ENCODE results near the gene GPATCH3.

GPATCH3 gene

GRCh38 chr1:26946270-26946669 is 46.0 kb upstream of the GPATCH3 start:
- H2AFZ ChIP-seq (ENCODE audit: low read length), result no peak overlapping the region
- no peaks in the 10 kb centered on the region for H3K9me3 ChIP-seq (ENCODE audit: insufficient read depth, low read depth, low read length)
- H3K4me3 ChIP-seq (ENCODE audit: low read length, poor library complexity, severe bottlenecking), result no peak overlapping the region
- H3K9me2 ChIP-seq (replicated peaks; ENCODE audit: low read depth, low read length), result no peaks in the 10 kb centered on the region
- no peaks in the 10 kb centered on the region for H3K27me3 ChIP-seq (ENCODE audit: insufficient read depth, low read length, poor library complexity, severe bottlenecking)
- H3K79me2 ChIP-seq (ENCODE audit: insufficient read depth, low read length), result no peaks in the 10 kb centered on the region
- TF ChIP-seq EZH2phosphoT487 (IDR thresholded peaks at IDR 0.05; ENCODE audit: borderline replicate concordance), result no peak
- TF ChIP-seq, protein P1, sequence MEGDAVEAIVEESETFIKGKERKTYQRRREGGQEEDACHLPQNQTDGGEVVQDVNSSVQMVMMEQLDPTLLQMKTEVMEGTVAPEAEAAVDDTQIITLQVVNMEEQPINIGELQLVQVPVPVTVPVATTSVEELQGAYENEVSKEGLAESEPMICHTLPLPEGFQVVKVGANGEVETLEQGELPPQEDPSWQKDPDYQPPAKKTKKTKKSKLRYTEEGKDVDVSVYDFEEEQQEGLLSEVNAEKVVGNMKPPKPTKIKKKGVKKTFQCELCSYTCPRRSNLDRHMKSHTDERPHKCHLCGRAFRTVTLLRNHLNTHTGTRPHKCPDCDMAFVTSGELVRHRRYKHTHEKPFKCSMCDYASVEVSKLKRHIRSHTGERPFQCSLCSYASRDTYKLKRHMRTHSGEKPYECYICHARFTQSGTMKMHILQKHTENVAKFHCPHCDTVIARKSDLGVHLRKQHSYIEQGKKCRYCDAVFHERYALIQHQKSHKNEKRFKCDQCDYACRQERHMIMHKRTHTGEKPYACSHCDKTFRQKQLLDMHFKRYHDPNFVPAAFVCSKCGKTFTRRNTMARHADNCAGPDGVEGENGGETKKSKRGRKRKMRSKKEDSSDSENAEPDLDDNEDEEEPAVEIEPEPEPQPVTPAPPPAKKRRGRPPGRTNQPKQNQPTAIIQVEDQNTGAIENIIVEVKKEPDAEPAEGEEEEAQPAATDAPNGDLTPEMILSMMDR (conservative IDR thresholded peaks at IDR 0.05; ENCODE audit: low read length), result no peak
- H3K4me1 ChIP-seq (ENCODE audit: insufficient read depth, low read length, poor library complexity, severe bottlenecking), result no peaks in the 10 kb centered on the region
- no peak overlapping the region for H3K4me2 ChIP-seq (ENCODE audit: low read depth, low read length, poor library complexity, severe bottlenecking)
- no peak overlapping the region for H3K9ac ChIP-seq (ENCODE audit: low read depth, low read length, poor library complexity, severe bottlenecking)
- peaks cover 53% of the 10 kb centered on the region; the same call in 1 of the 2 replicates for H3K36me3 ChIP-seq (ENCODE audit: insufficient read depth, low read length)
- H4K20me1 ChIP-seq (ENCODE audit: insufficient read depth, low read length, poor library complexity, severe bottlenecking), result no peaks in the 10 kb centered on the region
- no peaks in the 10 kb centered on the region for H3F3A ChIP-seq (ENCODE audit: low read depth)

DNA sequence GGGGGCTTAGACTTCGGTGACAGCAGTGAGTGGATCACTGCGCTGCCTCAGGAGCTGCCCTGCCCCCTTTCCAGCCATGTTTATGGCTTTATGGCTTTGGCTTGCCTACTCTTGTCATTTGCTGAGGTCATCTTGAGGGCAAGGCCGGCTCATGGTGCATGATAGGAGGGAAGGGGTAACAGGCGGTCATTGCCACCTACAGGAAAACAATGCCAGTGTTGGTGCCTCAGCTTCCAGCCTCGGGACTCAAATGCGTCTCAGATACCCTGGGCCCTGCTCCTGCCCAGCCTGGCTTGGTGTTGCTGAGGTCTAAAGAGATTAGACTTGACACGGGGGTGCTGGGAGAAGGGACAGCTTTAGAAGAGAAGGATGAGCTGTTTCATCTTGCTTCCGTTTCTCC is 45.5 kb upstream of the GPATCH3 start:
- no peaks in the 10 kb centered on the region for H3K9me3 ChIP-seq (ENCODE audit: insufficient read depth, low read depth, low read length)
- H2AFZ ChIP-seq (ENCODE audit: low read length), result no peak overlapping the region
- H3K9me2 ChIP-seq (replicated peaks; ENCODE audit: low read depth, low read length), result no peaks in the 10 kb centered on the region
- no peaks in the 10 kb centered on the region for H3F3A ChIP-seq (ENCODE audit: low read depth)
- H3K4me1 ChIP-seq (ENCODE audit: insufficient read depth, low read length, poor library complexity, severe bottlenecking), result no peaks in the 10 kb centered on the region
- no peak overlapping the region for H3K4me3 ChIP-seq (ENCODE audit: low read length, poor library complexity, severe bottlenecking)
- H3K9ac ChIP-seq (ENCODE audit: low read depth, low read length, poor library complexity, severe bottlenecking), result no peak overlapping the region
- H3K4me2 ChIP-seq (ENCODE audit: low read depth, low read length, poor library complexity, severe bottlenecking), result no peak overlapping the region
- H4K20me1 ChIP-seq (ENCODE audit: insufficient read depth, low read length, poor library complexity, severe bottlenecking), result no peaks in the 10 kb centered on the region
- peaks cover 56% of the 10 kb centered on the region; the same call in 1 of the 2 replicates for H3K36me3 ChIP-seq (ENCODE audit: insufficient read depth, low read length)
- no peaks in the 10 kb centered on the region for H3K27me3 ChIP-seq (ENCODE audit: insufficient read depth, low read length, poor library complexity, severe bottlenecking)
- H3K79me2 ChIP-seq (ENCODE audit: insufficient read depth, low read length), result no peaks in the 10 kb centered on the region
- no peak for TF ChIP-seq EZH2phosphoT487 (IDR thresholded peaks at IDR 0.05; ENCODE audit: borderline replicate concordance)
- TF ChIP-seq, protein P1 (conservative IDR thresholded peaks at IDR 0.05; ENCODE audit: low read length), result no peak

GRCh38 chr1:26945138-26945537 is 44.9 kb upstream of the GPATCH3 start:
- H3K4me1 ChIP-seq (ENCODE audit: insufficient read depth, low read length, poor library complexity, severe bottlenecking), result no peaks in the 10 kb centered on the region
- H3K4me3 ChIP-seq (ENCODE audit: low read length, poor library complexity, severe bottlenecking), result no peak overlapping the region
- H3K36me3 ChIP-seq (ENCODE audit: insufficient read depth, low read length), result peaks cover 56% of the 10 kb centered on the region; the same call in 1 of the 2 replicates
- TF ChIP-seq, protein P1 (conservative IDR thresholded peaks at IDR 0.05; ENCODE audit: low read length), result no peak
- TF ChIP-seq EZH2phosphoT487 (IDR thresholded peaks at IDR 0.05; ENCODE audit: borderline replicate concordance), result no peak
- no peak overlapping the region for H2AFZ ChIP-seq (ENCODE audit: low read length)
- no peaks in the 10 kb centered on the region for H3K9me2 ChIP-seq (replicated peaks; ENCODE audit: low read depth, low read length)
- H3K4me2 ChIP-seq (ENCODE audit: low read depth, low read length, poor library complexity, severe bottlenecking), result no peak overlapping the region
- no peaks in the 10 kb centered on the region for H3F3A ChIP-seq (ENCODE audit: low read depth)
- no peaks in the 10 kb centered on the region for H4K20me1 ChIP-seq (ENCODE audit: insufficient read depth, low read length, poor library complexity, severe bottlenecking)
- H3K79me2 ChIP-seq (ENCODE audit: insufficient read depth, low read length), result no peaks in the 10 kb centered on the region
- H3K27me3 ChIP-seq (ENCODE audit: insufficient read depth, low read length, poor library complexity, severe bottlenecking), result no peaks in the 10 kb centered on the region
- no peak overlapping the region for H3K9ac ChIP-seq (ENCODE audit: low read depth, low read length, poor library complexity, severe bottlenecking)
- H3K9me3 ChIP-seq (ENCODE audit: insufficient read depth, low read depth, low read length), result no peaks in the 10 kb centered on the region
